Erythroblast (primary cell): ENCODE results near the gene DDB1.

ENCODE experiments used
- DNase-seq, 2 experiments: peaks; one replicate each; lab custom pipeline; 2025; lab: John Stamatoyannopoulos, UW
- GATA1 ChIP-seq: IDR thresholded peaks from 2 replicates; pipeline ENCODE4 v1.6.1; 2011; ENCODE audit warnings: low read depth, mild to moderate bottlenecking, control low read depth, low read length, moderate library complexity
- POLR2A ChIP-seq: IDR thresholded peaks from 2 replicates; pipeline ENCODE4 v1.6.1; 2011; ENCODE audit warnings: mild to moderate bottlenecking, low read length

Gene DDB1

GRCh38 chr11:61349916-61350315 is 17.0 kb upstream of the DDB1 start:
- TF ChIP-seq POLR2A (no peak), GATA1 (no peak)
- DNase-seq, result no peak

- TF ChIP-seq GATA1 (no peak), POLR2A (no peak)
- no peak for DNase-seq
Observed at GRCh38 chr11:61349189-61349751, 16.4 kb upstream of the DDB1 start.

- TF ChIP-seq GATA1 (no peak), POLR2A (no peak)
- peak in 1 of 2 experiments; percentile 25 for DNase-seq
Observed at GRCh38 chr11:61347916-61348461, 15.1 kb upstream of the DDB1 start.

GRCh38 chr11:61345954-61346843 is 13.3 kb upstream of the DDB1 start:
- peak; percentile 58 to 60 for DNase-seq
- TF ChIP-seq POLR2A (no peak), GATA1 (no peak)

GRCh38 chr11:61345170-61345610 is 12.3 kb upstream of the DDB1 start:
- no peak for DNase-seq
- no peak for TF ChIP-seq POLR2A
- TF ChIP-seq GATA1, result no peak

- peak in 1 of 2 experiments; percentile 26 for DNase-seq
- TF ChIP-seq POLR2A (no peak), GATA1 (no peak)
Observed at GRCh38 chr11:61343792-61344745, 11.2 kb upstream of the DDB1 start.

GRCh38 chr11:61342207-61342803 is 9.4 kb upstream of the DDB1 start:
- TF ChIP-seq GATA1 (no peak), POLR2A (no peak)
- no peak for DNase-seq

GRCh38 chr11:61341706-61342105 is 8.8 kb upstream of the DDB1 start:
- no peak for DNase-seq
- TF ChIP-seq GATA1 (no peak), POLR2A (no peak)

GRCh38 chr11:61340979-61341378 is 8.1 kb upstream of the DDB1 start:
- TF ChIP-seq POLR2A, result no peak
- TF ChIP-seq GATA1, result no peak
- DNase-seq, result no peak

- no peak for DNase-seq
- TF ChIP-seq GATA1 (no peak), POLR2A (no peak)
Observed at GRCh38 chr11:61339490-61339878, 6.6 kb upstream of the DDB1 start.

- DNase-seq, result no peak
- TF ChIP-seq POLR2A (no peak), GATA1 (no peak)
Observed at GRCh38 chr11:61338783-61339489, 6.0 kb upstream of the DDB1 start.
